SU-DHL-6 (cell line): ENCODE data around the gene TUBB2B.

Experiments used
- CTCF ChIP-seq: fragments of 200-600 bp; sonication (generic); IDR thresholded peaks from one replicate; pipeline ENCODE4 v1.5.1; 2017; ENCODE audit warnings: antibody characterized with exemption, mild to moderate bottlenecking, low read length, moderate library complexity; ENCODE audit not compliant: insufficient read depth, poor library complexity, severe bottlenecking
- EZH2phosphoT487 ChIP-seq: fragments of 200-600 bp; sonication (generic), shearing (Covaris generic); conservative IDR thresholded peaks from 2 replicates; pipeline ENCODE4 v1.6.1; 2018; ENCODE audit warnings: mild to moderate bottlenecking, antibody characterized with exemption, low read length, moderate library complexity, mixed read lengths

GRCh38 chr6:3196770-3197169 lies 30.7 kb downstream of the TUBB2B start:
- no peak for TF ChIP-seq CTCF
- no peak for TF ChIP-seq EZH2phosphoT487
